HUES6 (cell line): ENCODE data around the gene HES1.
"Not testable (repeated sequence)": the region's sequence is repeated elsewhere in the genome, so short reads cannot be mapped to it uniquely, and the experiment has no call there.

Source experiments
- H3K27ac ChIP-seq: 2 replicates; pipeline ENCODE4 v1.7.0; 2013; ENCODE audit warnings: low read depth, mild to moderate bottlenecking, low read length, inconsistent platforms
- H3K27me3 ChIP-seq: 2 replicates; pipeline ENCODE4 v1.6.1; 2013; ENCODE audit warnings: low read length; ENCODE audit not compliant: control insufficient read depth, insufficient read depth
- H3K36me3 ChIP-seq: 2 replicates; pipeline ENCODE4 v1.6.1; 2013; ENCODE audit warnings: low read length; ENCODE audit not compliant: control insufficient read depth, insufficient read depth
- H3K4me1 ChIP-seq: 2 replicates; pipeline ENCODE4 v1.6.1; 2013; ENCODE audit warnings: low read length; ENCODE audit not compliant: control insufficient read depth, insufficient read depth
- H3K4me3 ChIP-seq: 2 replicates; pipeline ENCODE4 v1.5.1; 2013; ENCODE audit warnings: low read depth, low read length
- H3K9ac ChIP-seq: one replicate; pipeline ENCODE4 v1.6.1; 2013; ENCODE audit warnings: mild to moderate bottlenecking, low read length
- H3K9me3 ChIP-seq: 2 replicates; pipeline ENCODE4 v1.6.1; 2013; ENCODE audit warnings: low read depth, low read length; ENCODE audit not compliant: control insufficient read depth, insufficient read depth

HES1 gene

GRCh38 chr3:194135806-194136518 lies at the start of gene HES1:
Gene HES1, plus strand, starts transcription at chr3:194136148. Its CDS starts 233 bp downstream, at chr3:194136381.
- Histone ChIP-seq H3K9me3 (no peaks in the 10 kb centered on the region), H3K27me3 (peaks cover 45% of the 10 kb centered on the region), H3K9ac (peak within 1 kb of the TSS; percentile 77), H3K36me3 (no peaks in the 10 kb centered on the region), H3K27ac (peak within 1 kb of the TSS; percentile 86; the same call in 1 of the 2 replicates), H3K4me3 (peak within 1 kb of the TSS; percentile 69), H3K4me1 (peaks cover 56% of the 10 kb centered on the region)

DNA sequence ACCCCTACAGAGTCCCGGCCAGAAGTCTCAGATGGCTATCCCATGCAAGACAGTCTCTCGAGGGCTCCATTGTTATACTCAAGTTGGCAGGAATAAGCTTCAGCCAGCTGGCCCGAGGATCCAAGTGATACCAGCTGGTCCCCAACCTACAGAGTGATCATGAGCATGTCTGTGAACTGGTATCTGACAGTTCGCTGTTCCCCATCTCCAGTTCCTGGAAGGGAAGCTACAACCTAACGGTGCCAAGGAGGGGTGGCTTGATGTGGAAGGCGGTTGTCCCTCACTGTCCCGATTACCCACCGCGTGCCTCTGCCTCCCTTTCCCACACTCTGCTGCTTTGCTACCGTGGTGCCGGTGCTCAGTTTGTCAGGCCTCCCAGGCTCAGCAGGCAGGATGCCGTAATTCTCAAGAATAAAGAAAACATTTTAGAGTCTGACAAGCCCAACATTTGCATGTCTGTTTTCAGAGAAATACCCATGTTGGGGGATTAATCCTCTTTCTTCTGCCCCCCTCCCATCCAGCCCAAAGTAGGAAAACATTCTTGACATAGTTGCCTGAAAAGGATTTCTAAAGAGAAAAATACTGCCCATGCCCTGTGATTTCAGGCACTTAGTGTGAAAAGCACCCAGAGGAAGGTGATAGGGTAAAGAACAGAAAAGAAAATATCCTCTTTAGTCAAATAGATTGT lies 49.4 kb upstream of the HES1 start:
- peak overlapping the region; percentile 7 for H3K9ac ChIP-seq

DNA sequence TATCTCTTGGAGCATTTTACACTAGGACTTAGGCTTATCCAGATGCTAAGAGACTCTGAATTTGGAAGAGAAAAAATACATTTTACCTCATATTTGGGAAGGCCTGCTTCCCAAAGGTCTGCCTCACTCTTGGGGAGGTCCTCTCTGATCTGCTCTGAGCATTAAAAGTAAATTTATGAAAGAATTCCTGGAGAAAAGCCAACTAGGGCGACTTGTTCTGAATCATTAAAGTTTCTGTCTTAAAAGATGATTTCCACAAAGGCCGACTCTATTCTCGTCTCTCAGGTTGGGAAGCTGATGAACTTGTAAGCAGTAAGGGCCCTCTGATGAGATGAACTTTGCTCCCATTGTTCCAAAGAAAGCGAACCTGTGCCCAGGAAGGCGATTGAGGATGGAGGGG lies 48.7 kb upstream of the HES1 start:
- no peaks in the 10 kb centered on the region for H3K9me3 ChIP-seq
- H3K36me3 ChIP-seq, result no peaks in the 10 kb centered on the region
- no peak overlapping the region for H3K9ac ChIP-seq
- H3K4me3 ChIP-seq, result no peak overlapping the region
- peaks cover 37% of the 10 kb centered on the region for H3K4me1 ChIP-seq
- H3K27me3 ChIP-seq, result peaks cover 3% of the 10 kb centered on the region
- peak overlapping the region; percentile 17; the same call in 1 of the 2 replicates for H3K27ac ChIP-seq

More for the DNA sequence above, 49.4 kb upstream of the HES1 start:
- no peaks in the 10 kb centered on the region for H3K36me3 ChIP-seq
- H3K9me3 ChIP-seq, result no peaks in the 10 kb centered on the region
- peak overlapping the region; percentile 17; the same call in 1 of the 2 replicates for H3K27ac ChIP-seq
- H3K4me3 ChIP-seq, result no peak overlapping the region
- peaks cover 37% of the 10 kb centered on the region for H3K4me1 ChIP-seq
- H3K27me3 ChIP-seq, result peaks cover 3% of the 10 kb centered on the region

DNA sequence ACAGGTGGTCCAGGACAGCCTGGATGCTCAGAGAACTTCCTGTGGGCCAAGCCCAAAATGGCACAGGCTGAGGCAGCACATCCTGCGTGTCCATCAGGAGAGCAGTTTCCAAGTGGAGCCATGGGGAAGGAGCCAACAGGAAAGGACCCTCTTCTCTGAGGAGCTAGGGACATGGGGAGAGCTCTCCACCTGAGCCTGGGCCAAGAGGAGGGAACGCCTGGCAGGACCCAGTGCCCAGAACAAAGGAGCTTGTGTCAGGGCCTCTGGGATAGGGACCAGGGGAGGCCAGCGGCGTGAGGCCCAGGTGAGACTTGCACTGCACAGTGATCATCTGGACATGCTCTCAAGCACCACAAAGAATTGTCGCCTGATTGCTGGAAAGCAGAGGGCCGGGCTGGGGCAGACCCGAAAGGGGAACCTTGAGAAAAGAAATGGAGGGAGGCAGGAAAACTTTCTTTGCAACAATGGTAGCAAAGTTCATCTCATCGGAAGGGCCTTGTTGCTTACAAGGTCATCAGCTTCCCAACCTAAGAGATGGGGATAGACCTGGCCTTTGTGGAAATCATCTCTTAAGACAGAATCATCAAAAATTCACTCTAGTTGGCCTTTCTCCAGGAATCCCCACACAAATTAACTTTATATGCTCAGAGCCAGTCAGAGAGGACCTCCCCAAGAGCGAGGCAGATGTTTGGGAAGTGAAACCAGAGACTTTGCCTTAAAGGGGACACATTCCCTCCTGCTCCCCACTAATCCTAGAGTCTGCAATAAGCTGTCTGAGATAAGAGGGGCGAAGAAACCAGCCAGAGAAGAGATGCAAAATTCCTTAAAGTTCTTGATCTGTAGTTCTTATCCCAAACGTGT lies 47.7 kb upstream of the HES1 start:
- no peaks in the 10 kb centered on the region for H3K36me3 ChIP-seq
- peaks cover 31% of the 10 kb centered on the region for H3K4me1 ChIP-seq
- no peak overlapping the region for H3K9ac ChIP-seq
- no peak overlapping the region for H3K27ac ChIP-seq
- no peaks in the 10 kb centered on the region for H3K9me3 ChIP-seq
- H3K27me3 ChIP-seq, result peaks cover 3% of the 10 kb centered on the region
- H3K4me3 ChIP-seq, result no peak overlapping the region

DNA sequence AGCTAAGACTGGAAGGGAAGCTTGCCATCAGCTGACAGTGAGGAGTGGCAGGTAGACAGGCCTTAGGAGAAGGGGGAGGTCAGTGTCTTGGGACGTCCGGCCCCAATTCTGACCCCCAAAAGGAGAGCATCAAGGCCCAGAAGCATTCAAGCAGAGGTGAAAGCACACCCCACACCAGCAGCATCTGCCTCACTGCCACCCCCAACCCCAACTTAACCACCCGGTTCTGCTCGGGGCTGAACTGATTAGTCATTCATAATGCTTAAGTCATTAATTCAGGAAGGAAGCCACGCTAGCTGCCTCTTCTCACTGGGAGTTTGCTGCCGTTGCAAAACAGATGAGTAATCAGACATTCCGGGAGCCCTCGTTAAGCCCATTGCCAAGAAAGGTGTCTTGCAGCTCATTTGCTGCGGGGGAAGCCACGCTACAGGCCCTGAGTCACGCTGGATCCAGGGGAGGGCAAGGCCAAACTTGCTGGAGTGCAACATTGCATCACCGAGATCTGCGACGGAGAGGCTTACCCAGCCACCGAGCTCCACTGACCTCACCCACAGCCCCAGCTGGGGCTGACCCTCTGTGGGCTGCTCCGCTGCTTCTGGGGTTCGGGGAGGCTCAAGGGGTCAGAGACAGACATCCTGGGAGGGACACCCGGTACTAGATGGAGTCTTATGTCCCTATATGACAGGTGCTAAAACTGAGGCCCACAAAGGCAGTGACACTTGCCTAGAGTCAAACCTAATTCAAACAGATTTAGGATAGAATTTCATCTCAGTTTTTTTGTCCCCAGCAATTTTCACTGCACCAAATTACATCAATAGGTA lies 46.4 kb upstream of the HES1 start:
- Histone ChIP-seq H3K36me3 (no peaks in the 10 kb centered on the region), H3K4me1 (peaks cover 32% of the 10 kb centered on the region), H3K4me3 (no peak overlapping the region), H3K27ac (peak overlapping the region; percentile 37; the same call in 1 of the 2 replicates), H3K9me3 (no peaks in the 10 kb centered on the region), H3K9ac (peak overlapping the region; percentile 27), H3K27me3 (peaks cover 3% of the 10 kb centered on the region; the same call in 1 of the 2 replicates)

GRCh38 chr3:194090178-194090555 lies 45.8 kb upstream of the HES1 start:
- H3K27ac ChIP-seq, result peak overlapping the region; percentile 37; the same call in 1 of the 2 replicates
- H3K4me1 ChIP-seq, result peaks cover 32% of the 10 kb centered on the region
- not testable (repeated sequence) for H3K36me3 ChIP-seq, H3K27me3 ChIP-seq, H3K9me3 ChIP-seq, H3K4me3 ChIP-seq
- H3K9ac ChIP-seq, result peak overlapping the region; percentile 27

GRCh38 chr3:194090716-194091115 lies 45.2 kb upstream of the HES1 start:
- Histone ChIP-seq H3K4me1 (peaks cover 32% of the 10 kb centered on the region), H3K27me3 (no peaks in the 10 kb centered on the region; the same call in 1 of the 2 replicates), H3K27ac (no peak overlapping the region), H3K9ac (no peak overlapping the region), H3K9me3 (no peaks in the 10 kb centered on the region), H3K4me3 (no peak overlapping the region), H3K36me3 (no peaks in the 10 kb centered on the region)

GRCh38 chr3:194091141-194091540 lies 44.8 kb upstream of the HES1 start:
- peaks cover 30% of the 10 kb centered on the region for H3K4me1 ChIP-seq
- H3K9ac ChIP-seq, result no peak overlapping the region
- no peaks in the 10 kb centered on the region for H3K36me3 ChIP-seq
- H3K27ac ChIP-seq, result no peak overlapping the region
- H3K9me3 ChIP-seq, result no peaks in the 10 kb centered on the region
- H3K27me3 ChIP-seq, result no peaks in the 10 kb centered on the region; the same call in 1 of the 2 replicates
- H3K4me3 ChIP-seq, result no peak overlapping the region

DNA sequence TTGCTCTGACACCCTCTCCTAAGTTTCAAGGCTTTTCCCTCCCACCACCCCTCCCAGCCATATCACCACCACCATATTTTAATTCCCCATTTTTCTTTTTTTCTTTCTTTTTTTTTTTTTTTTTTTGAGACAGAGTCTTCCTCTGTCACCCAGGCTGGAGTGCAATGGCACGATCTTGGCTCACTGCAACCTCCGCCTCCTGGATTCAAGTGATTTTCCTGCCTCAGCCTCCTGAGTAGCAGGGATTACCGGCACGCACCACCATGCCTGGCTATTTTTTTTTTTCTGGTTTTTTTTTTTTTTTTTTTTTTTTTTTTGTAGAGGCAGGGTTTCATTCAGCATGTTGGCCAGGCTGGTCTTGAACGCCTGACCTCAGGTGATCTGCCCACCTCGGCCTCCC lies 44.1 kb upstream of the HES1 start:
- not testable (repeated sequence) for H3K9me3 ChIP-seq, H3K36me3 ChIP-seq, H3K27ac ChIP-seq, H3K27me3 ChIP-seq, H3K4me3 ChIP-seq, H3K9ac ChIP-seq
- peaks cover 23% of the 10 kb centered on the region for H3K4me1 ChIP-seq

DNA sequence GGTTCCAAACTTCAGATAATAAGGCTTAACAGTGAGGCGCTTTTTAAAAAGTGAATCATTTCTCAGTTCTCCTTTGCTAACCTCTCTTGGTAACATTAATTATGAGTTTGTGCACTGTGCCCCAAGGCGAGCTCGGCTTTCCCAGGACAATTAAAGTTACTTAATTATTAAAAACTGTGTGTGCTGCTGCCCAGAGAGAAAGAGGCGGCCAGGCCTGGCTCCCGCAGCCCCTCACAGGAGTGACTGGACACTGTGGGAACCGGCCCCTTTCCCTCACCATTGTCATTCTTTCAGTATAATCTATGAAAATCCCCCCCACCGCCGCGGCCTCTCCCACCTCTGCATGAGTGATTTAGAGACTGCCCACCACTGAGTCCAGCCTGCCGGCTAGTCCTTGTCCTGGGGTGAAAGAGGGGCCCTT lies 43.1 kb upstream of the HES1 start:
- H3K4me3 ChIP-seq, result no peak overlapping the region
- no peaks in the 10 kb centered on the region; the same call in 1 of the 2 replicates for H3K27me3 ChIP-seq
- H3K4me1 ChIP-seq, result peaks cover 23% of the 10 kb centered on the region
- no peaks in the 10 kb centered on the region for H3K9me3 ChIP-seq
- H3K9ac ChIP-seq, result no peak overlapping the region
- no peak overlapping the region for H3K27ac ChIP-seq
- no peaks in the 10 kb centered on the region for H3K36me3 ChIP-seq
